GM10847 (cell line): Measurements from ENCODE around the gene ARHGAP9.

ENCODE experiments used
- POLR2A ChIP-seq: IDR thresholded peaks from 2 replicates; pipeline ENCODE4 v1.6.1; 2011; ENCODE audit not compliant: insufficient read length; ENCODE audit errors: extremely low read depth

The ARHGAP9 gene

GRCh38 chr12:57441846-57442427, 37.7 kb downstream of the ARHGAP9 start:
- TF ChIP-seq POLR2A = no peak

GRCh38 chr12:57439762-57440266, 39.9 kb downstream of the ARHGAP9 start:
- no peak for TF ChIP-seq POLR2A

- TF ChIP-seq POLR2A = no peak
These were observed 41.3 kb downstream of the ARHGAP9 start for GRCh38 chr12:57438400-57438799.

GRCh38 chr12:57435293-57435692, 44.4 kb downstream of the ARHGAP9 start:
- TF ChIP-seq POLR2A = no peak

- no peak for TF ChIP-seq POLR2A
These were observed 45.0 kb downstream of the ARHGAP9 start, which contains the start of gene INHBC for GRCh38 chr12:57434517-57435223. TSS of gene INHBC (plus strand) at chr12:57434784. CDS start at chr12:57434887, 103 bp downstream.

GRCh38 chr12:57433370-57433769, 46.3 kb downstream of the ARHGAP9 start:
- no peak for TF ChIP-seq POLR2A

GRCh38 chr12:57431654-57432188, 47.9 kb downstream of the ARHGAP9 start:
- TF ChIP-seq POLR2A = no peak

- peak; percentile 97 for TF ChIP-seq POLR2A
These were observed 48.6 kb downstream of the ARHGAP9 start, which contains the start of gene R3HDM2 for GRCh38 chr12:57430931-57431566. TSS of gene R3HDM2 (minus strand) at chr12:57431043. CDS start at chr12:57310428, 120,615 bp downstream.

GRCh38 chr12:57430112-57430930, 49.3 kb downstream of the ARHGAP9 start:
- TF ChIP-seq POLR2A = no peak

GRCh38 chr12:57429473-57430111, 50.1 kb downstream of the ARHGAP9 start:
- no peak for TF ChIP-seq POLR2A

GRCh38 chr12:57428965-57429364, 50.7 kb downstream of the ARHGAP9 start:
- no peak for TF ChIP-seq POLR2A
